Heart left ventricle (tissue), 16 donors: Measurements from ENCODE around the gene FRMD1. TPM values are rescaled to one million over a fixed set of nuclear protein-coding genes. Genes with fewer than 3 reads are reported as not detected.

Experiments used
- ATAC-seq, 4 donors: fragments of 200-7000 bp; cut with Tn5 transposase; one replicate each; pipeline ENCODE4 v1.9.1; 2020 to 2022; ENCODE audit warnings: moderate library complexity in 4 of 4, mild to moderate bottlenecking in 3 of 4, moderate number of reproducible peaks in 1 of 4
- DNase-seq, 5 donors: peaks; one replicate each; pipeline ENCODE4 v3.0.0-alpha.2; 2020
- H3K27ac ChIP-seq, 12 donors: fragments of 200-600 bp; sonication (generic) in 4 of 12; one replicate each; pipeline versions ENCODE4 v1.5.0 to v1.8.0; 2016 to 2022; ENCODE audit warnings: mild to moderate bottlenecking in 2 of 12
- H3K27me3 ChIP-seq, 9 donors: fragments of 200-600 bp; sonication (generic) in 2 of 9; one replicate each; pipeline versions ENCODE4 v1.5.1 to v1.8.0; 2016 to 2022; ENCODE audit warnings: mild to moderate bottlenecking in 3 of 9
- H3K36me3 ChIP-seq, 9 donors: fragments of 200-600 bp; sonication (generic) in 2 of 9; one replicate each; pipeline versions ENCODE4 v1.5.0 to v1.8.0; 2018 to 2022; ENCODE audit warnings: mild to moderate bottlenecking in 2 of 9
- H3K4me1 ChIP-seq, 12 donors: fragments of 200-600 bp; sonication (generic) in 4 of 12; one replicate each; pipeline versions ENCODE4 v1.5.0 to v1.8.0; 2016 to 2022; ENCODE audit warnings: mild to moderate bottlenecking in 3 of 12
- H3K4me3 ChIP-seq, 12 donors: fragments of 200-600 bp; sonication (generic) in 4 of 12; one replicate each; pipeline versions ENCODE4 v1.5.0 to v1.8.0; 2017 to 2022; ENCODE audit warnings: mild to moderate bottlenecking in 9 of 12, moderate library complexity in 4 of 12
- H3K9me3 ChIP-seq, 12 donors: fragments of 200-600 bp; sonication (generic) in 4 of 12; one replicate each; pipeline versions ENCODE4 v1.5.0 to v1.8.0; 2016 to 2022; ENCODE audit warnings: mild to moderate bottlenecking in 1 of 12
- CTCF ChIP-seq, 12 donors: fragments of 200-600 bp; sonication (generic) in 4 of 12; IDR thresholded peaks; one replicate each; pipeline versions ENCODE4 v1.5.0 to v1.8.0; 2018 to 2022; ENCODE audit warnings: antibody characterized with exemption in 12 of 12, mild to moderate bottlenecking in 5 of 12
- POLR2A ChIP-seq, 2 donors: fragments of 450-650 bp; IDR thresholded peaks; one replicate each; pipeline ENCODE4 v1.6.1; 2017; ENCODE audit warnings: antibody characterized with exemption in 2 of 2, mild to moderate bottlenecking in 2 of 2, moderate library complexity in 2 of 2
- WGBS, 4 donors: extraction: QIAGEN DNeasy Blood & Tissue Kit in 2 of 4; methylation state at CpG; one replicate each; pipeline versions ENCODE4 v1.1.5 to v1.1.7; 2013 to 2018; 5-methylcytosine and 5-hydroxymethylcytosine counted together
- intact Hi-C, 10 donors: fragments of 100-400 bp; cut with DNase I; formaldehyde crosslinking; loops; one replicate each; pipeline versions ENCODE4 v1.11.1 to v1.14.2; 2022
- polyA plus RNA-seq, 2 donors: library from polyadenylated mRNA; stranded (reverse); fragments of 200-250 nt; gene quantifications; one replicate each; pipeline ENCODE4 v1.2.3, GENCODE V29; 2013
- total RNA-seq, 9 donors: library from RNA; depleted of rRNA in 2 of 9; stranded (reverse); fragments of >200 nt in 2 of 9; fragmentation: NEBNext Ultra II Directional in 3 of 9; extraction: Animal tissue kit (Norgen Biotek cat#: 25700) in 3 of 9; gene quantifications; one replicate each; pipeline versions ENCODE4 v1.1.0 to v1.2.4, GENCODE V29; 2016 to 2023
- donor health status: ischemic (EF 13 %, LVEDD 7.1; RV severe dilation, severe dysfunction).
- donor health status: healthy with polysubstance abuse.
- donor health status: DM: no; HTN: yes; CAD: no.
- donor health status: DM: no; HTN: no; CAD: no.
- donor health status: ischemic (EF 25% LVEDD 6.9; RV normal size, moderate dysfunction).
- donor health status: ischemic (EF 25% LVEDD 5.7; RV mildly dilated, moderate dysfunction).
- donor health status: healthy.
- donor health status: DM: yes; HTN: yes; CAD: no.
- donor health status: ischemic (EF 35%, LVEDD 5.7; RV mildly dilated, moderate dysfunction).
- donor health status: nonischemic (EF 11% LVEDD 7.7; RV severe dilation, severe dysfunction).
- donor health status: DM: yes; HTN: yes; CAD: no.
- donor health status: PGD.
- donor health status: ischemic (EF 29% LVEDD 5.4; RV normal size, mild dysfunction).
- donor health status: nonischemic (EF 23%, LVEDD 6.1; RV moderate dilation, normal function).

FRMD1 gene
- total and polyA plus RNA-seq, 11 donors = 0.04 to 0.50 (median 0.14) TPM; not detected in 7

GRCh38 chr6:168035098-168035660 is 43.8 kb downstream of the FRMD1 start:
- peak; percentile 48 to 74 (median 69) for ATAC-seq
- H3K4me1 ChIP-seq = peaks cover 5 to 71% (median 52%) of the 10 kb centered on the region in 12 donors

GRCh38 chr6:168034537-168034936 is 44.5 kb downstream of the FRMD1 start:
- TF ChIP-seq POLR2A (IDR thresholded peaks at IDR 0.05) (no peak), CTCF (IDR thresholded peaks at IDR 0.05) (no peak)
- Histone ChIP-seq H3K9me3 (peaks cover 0 to 13% (median 5%) of the 10 kb centered on the region in 12 donors), H3K4me1 (peaks cover 5 to 78% (median 55%) of the 10 kb centered on the region in 12 donors), H3K36me3 (no peaks in the 10 kb centered on the region), H3K27me3 (peaks cover 0 to 8% (median 0%) of the 10 kb centered on the region in 9 donors), H3K27ac (peak overlapping the region; percentile 58 to 97 (median 82)), H3K4me3 (no peak overlapping the region)
- intact Hi-C loops = loop anchor here in 3 of 10 donors (2.0 to 10.0 kb wide), 3 partner anchors 42 to 100 kb away; no protein-coding TSS in a partner anchor
- ATAC-seq (no peak), DNase-seq (peak in 2 of 5 donors; percentile 15 to 41)
- WGBS, 4 donors = 80 to 96% (median 89%) methylated on average over 18 of the region's 18 CpGs

More at GRCh38 chr6:168035098-168035660, 43.8 kb downstream of the FRMD1 start:
- Histone ChIP-seq H3K27me3 (peaks cover 0 to 8% (median 0%) of the 10 kb centered on the region in 9 donors), H3K4me3 (peak overlapping the region in 11 of 12 donors; percentile 9 to 62 (median 48)), H3K36me3 (no peaks in the 10 kb centered on the region), H3K9me3 (peaks cover 0 to 19% (median 12%) of the 10 kb centered on the region in 12 donors), H3K27ac (peak overlapping the region; percentile 58 to 97 (median 86))
- WGBS, 4 donors = 7 to 47% (median 31%) methylated on average over 36 to 45 of the region's 45 CpGs
- intact Hi-C loops = loop anchor here in 6 of 10 donors (1.0 to 10.0 kb wide), 5 partner anchors 42 to 100 kb away; no protein-coding TSS in a partner anchor
- TF ChIP-seq POLR2A (IDR thresholded peaks at IDR 0.05) = no peak
- TF ChIP-seq CTCF (IDR thresholded peaks at IDR 0.05) = no peak
- DNase-seq = peak; percentile 72 to 85 (median 83)

- intact Hi-C loops = loop anchor here in 3 of 10 donors (2.0 to 10.0 kb wide), 3 partner anchors 41 to 99 kb away; no protein-coding TSS in a partner anchor
- DNase-seq (peak in 2 of 5 donors; percentile 1 to 6), ATAC-seq (no peak)
- no peak overlapping the region for H3K4me3 ChIP-seq
- peaks cover 5 to 78% (median 55%) of the 10 kb centered on the region in 12 donors for H3K4me1 ChIP-seq
- peaks cover 0 to 8% (median 0%) of the 10 kb centered on the region in 9 donors for H3K27me3 ChIP-seq
- H3K9me3 ChIP-seq = peaks cover 0 to 5% (median 0%) of the 10 kb centered on the region in 12 donors
- no peak for TF ChIP-seq CTCF (IDR thresholded peaks at IDR 0.05)
- TF ChIP-seq POLR2A (IDR thresholded peaks at IDR 0.05) = no peak
- peak overlapping the region in 9 of 12 donors; percentile 37 to 97 (median 81) for H3K27ac ChIP-seq
- H3K36me3 ChIP-seq = no peaks in the 10 kb centered on the region
- WGBS, 4 donors = 89 to 96% (median 93%) methylated on average over 12 of the region's 12 CpGs
Observed at GRCh38 chr6:168033791-168034190, 45.2 kb downstream of the FRMD1 start.
